GM21825 (cell line): ENCODE measurements around the gene IGFBP1.
"Not testable (repeated sequence)": the region's sequence is repeated elsewhere in the genome, so short reads cannot be mapped to it uniquely, and the experiment has no call there.

ENCODE experiments used
- ATAC-seq: cut with Tn5 transposase; IDR thresholded peaks from one replicate; pipeline ENCODE4 v1.9.1; 2021; ENCODE audit warnings: mild to moderate bottlenecking, moderate library complexity; ENCODE audit not compliant: unreplicated experiment

IGFBP1 gene

GRCh38 chr7:45937301-45937700, 49.0 kb downstream of the IGFBP1 start:
- no peak for ATAC-seq

- no peak for ATAC-seq
Measured at GRCh38 chr7:45937862-45938261, 49.6 kb downstream of the IGFBP1 start.

- no peak for ATAC-seq
Measured at GRCh38 chr7:45938626-45939302, 50.5 kb downstream of the IGFBP1 start.

- no peak for ATAC-seq
Measured at GRCh38 chr7:45939574-45939973, 51.3 kb downstream of the IGFBP1 start.

- ATAC-seq: not testable (repeated sequence)
Measured at GRCh38 chr7:45940237-45940781, 52.0 kb downstream of the IGFBP1 start.

GRCh38 chr7:45940939-45941338, 52.7 kb downstream of the IGFBP1 start:
- ATAC-seq: no peak
